Stimulated activated CD4-positive, alpha-beta T cell treated with anti-CD3 and anti-CD28 coated beads, Interleukin-2, amount 100 ng/mL, for 24 hours (primary cell): ENCODE results near the gene SLC7A5.
"Not testable (repeated sequence)": the region's sequence is repeated elsewhere in the genome, so short reads cannot be mapped to it uniquely, and the experiment has no call there.

Source experiments
- DNase-seq, 2 donors: peaks; one replicate each; pipeline ENCODE4 v3.0.0-alpha.2; 2020

The SLC7A5 gene

DNA sequence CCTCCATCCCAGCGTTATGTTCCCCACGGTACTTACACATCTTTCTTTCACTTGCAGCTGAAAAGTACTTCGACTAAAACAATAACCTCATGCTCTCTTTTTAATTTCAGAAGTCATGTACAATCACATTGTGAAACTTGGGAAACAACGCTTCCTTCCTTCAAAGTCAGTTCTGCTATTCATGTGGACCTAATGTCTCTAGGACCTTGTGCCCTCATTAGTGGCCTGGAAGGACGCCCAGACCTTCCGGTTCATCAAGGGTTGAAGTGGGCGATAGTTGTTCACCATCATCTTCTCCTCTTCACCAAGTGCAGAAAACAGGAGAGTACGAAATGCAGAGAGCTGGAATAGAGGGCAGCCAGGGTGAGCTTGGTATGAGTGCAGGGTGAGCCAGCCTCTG, 18.6 kb upstream of the SLC7A5 start:
- not testable (repeated sequence) for DNase-seq

GRCh38 chr16:87885371-87885967, 16.2 kb upstream of the SLC7A5 start:
- DNase-seq, result not testable (repeated sequence)

DNA sequence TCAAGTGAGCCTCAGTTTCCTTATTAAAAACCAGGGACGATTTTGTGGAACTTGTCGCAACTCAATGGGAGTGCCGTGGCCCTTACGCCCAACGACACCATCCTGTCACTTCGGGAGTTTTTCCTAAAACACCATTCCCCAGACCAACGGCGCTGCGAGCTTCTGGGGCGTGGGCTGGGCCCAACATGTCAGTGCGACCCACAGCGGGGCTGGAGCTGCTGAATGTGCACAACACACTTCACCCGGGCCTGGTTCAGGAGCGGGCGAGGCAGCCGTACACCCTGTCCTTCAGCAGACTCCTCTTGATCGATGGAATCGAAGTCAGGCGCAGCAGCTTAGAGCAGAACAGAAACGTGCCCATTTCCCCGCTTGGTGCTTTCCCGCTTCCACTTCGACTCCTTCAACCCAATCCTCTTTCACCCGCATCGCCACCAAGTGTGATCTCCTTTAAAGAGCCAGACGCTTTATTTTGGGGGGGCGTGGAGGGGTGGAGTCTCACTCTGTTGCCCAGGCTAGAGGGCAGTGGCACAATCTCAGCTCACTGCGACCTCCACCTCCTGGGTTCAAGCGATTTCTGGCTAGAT, 13.2 kb upstream of the SLC7A5 start:
- no peak for DNase-seq

- no peak for DNase-seq
Measured at GRCh38 chr16:87881324-87882200, 12.3 kb upstream of the SLC7A5 start.

GRCh38 chr16:87880117-87880696, 10.9 kb upstream of the SLC7A5 start:
- DNase-seq, result no peak

GRCh38 chr16:87879411-87880013, 10.2 kb upstream of the SLC7A5 start:
- not testable (repeated sequence) for DNase-seq

GRCh38 chr16:87878704-87879103, 9.4 kb upstream of the SLC7A5 start:
- no peak for DNase-seq

DNA sequence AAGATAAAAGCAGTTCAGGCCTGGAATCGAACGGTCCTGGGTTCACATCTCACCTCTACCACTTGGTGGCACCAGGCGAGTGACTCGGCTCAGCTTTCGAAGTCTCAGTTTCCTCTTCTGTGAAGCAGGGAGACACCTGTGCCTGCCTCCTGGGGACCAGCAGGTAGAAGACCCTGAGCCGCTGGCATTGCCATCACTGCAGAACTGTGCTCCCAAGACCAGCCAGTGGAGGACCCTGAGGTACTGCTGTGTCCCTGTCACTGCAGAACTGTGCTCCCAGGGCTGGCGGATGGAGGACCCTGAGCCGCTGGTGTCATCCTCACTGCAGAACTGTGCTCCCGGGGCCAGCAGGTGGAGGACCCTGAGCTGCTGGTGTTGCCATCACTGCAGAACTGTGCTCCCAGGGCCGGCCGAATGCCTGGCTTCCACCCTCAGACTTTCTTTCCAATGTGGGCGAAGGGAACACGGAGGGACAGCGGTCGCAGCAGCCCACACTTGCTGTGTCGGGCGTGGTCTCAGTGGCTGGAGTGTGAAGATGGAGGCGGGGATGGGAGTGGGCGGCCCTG, 8.7 kb upstream of the SLC7A5 start:
- DNase-seq, result peak in 1 of 2 donors; percentile 59

DNA sequence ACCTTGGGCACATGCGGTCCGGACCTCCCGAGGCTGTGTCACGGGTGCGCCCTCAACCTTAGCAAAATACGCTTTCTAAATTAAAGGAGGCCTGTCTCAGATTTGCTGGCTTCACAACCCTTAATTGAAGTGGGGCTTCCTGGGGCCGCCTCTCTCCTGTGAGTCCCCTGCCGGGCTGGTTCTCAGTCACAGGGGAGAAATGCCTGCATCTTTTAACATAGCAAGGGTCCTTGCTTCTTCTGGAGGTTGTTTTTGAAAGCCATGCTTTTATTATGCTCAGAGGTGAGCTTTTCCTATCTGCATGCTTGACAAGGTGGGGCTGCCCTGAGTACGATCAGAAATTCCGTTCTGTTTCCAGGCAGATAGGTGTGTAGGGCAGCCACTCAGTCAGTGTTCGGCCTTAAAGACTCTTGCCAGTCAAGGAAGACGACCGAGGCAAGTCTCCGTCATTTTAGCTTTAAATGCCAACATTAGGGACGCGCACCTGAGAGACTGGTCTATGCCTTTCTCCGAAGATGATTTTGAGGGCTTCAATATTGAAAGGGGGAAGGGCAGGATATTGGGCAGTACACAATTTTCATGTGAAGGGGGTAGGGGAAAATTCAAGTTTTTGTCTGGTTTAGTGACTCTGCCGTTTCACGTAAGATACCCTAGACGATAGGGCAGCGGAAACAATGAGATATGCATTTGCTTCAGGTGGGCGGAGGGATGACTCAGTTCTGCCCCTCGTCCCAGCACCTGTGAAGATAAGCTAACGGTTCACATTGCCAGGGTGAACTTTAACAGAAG, 5.5 kb upstream of the SLC7A5 start:
- peak; percentile 84 to 86 for DNase-seq

GRCh38 chr16:87870418-87871291, 1.3 kb upstream of the SLC7A5 start:
- not testable (repeated sequence) for DNase-seq

GRCh38 chr16:87869879-87870417, 641 bp upstream of the SLC7A5 start:
- DNase-seq, result not testable (repeated sequence)

GRCh38 chr16:87868254-87869029, 865 bp downstream of the SLC7A5 start:
- peak; percentile 69 to 84 for DNase-seq

DNA sequence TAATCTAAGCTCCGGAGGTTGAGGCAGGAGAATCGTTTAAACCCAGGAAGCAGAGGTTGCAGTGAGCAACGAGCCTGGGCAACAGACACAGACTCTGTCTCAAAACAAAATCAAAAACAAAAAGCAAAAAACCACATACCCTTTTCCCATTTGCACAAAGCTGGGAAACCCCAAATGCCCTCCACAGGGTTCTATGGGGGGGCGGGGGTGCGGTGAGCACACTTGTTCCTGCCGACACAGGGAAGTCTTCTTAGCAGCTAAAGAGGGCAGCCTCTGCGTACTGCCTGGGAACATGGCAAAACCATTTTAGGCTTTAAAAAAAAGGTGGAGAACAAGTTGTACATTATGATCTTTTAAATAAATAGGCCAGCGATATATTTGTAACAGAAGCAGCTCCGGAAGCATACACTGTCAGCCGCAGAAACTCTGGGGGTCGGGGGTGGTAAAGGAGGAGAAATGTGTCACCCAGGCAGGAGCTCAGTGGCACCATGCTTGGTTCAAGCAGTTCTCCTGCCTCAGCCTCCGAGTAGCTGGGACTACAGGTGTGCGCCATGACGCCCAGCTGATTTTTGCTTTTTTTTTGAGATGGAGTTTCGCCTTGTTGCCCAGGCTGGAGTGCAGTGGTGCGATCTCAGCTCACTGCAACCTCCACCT, 3.3 kb downstream of the SLC7A5 start:
- peak; percentile 63 to 65 for DNase-seq

DNA sequence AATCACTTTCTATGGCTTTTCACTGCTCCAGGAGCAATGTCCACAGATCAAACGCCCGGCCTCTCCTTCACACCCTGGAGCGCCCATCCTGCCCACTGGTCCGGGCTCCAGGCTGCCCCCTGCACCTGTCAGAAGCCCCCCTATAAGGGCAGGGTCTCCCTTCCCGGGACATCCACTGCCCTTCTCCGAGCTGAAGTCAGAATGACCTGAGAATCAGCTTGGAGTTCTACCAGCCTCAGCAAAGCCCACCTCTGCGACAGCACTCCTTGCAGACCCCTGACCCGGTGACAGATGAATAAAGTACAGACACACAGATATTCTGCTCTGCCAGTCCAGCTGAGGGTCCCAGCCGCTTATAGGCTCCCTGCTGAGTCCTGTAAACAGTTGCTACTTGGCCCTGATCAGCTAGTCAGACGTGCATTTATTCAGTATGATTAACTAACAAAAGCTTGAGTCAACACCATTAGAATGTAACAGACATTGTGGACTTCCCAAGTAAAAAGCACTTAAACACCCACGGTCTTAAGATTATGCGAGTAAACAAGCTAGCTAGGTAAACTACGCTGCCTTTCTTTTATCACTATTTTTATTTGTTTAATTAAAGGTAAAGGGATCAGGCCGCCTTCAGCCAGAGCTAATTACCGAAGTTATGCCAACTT, 4.8 kb downstream of the SLC7A5 start:
- DNase-seq, result no peak

DNA sequence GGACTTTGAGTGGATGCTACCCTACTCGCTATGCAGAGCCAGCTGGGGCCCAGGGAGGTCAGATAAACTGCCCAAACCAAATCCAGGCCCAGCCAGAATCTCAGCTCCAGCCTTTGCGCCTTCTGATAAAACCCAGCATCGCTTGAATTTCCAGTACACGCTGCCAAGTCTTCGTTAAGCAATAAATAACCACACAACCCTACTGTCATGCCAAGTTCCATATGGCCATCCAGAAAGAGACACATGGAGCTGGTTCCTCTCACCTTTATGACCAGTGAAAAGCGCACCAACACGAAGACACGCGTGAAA, 6.0 kb downstream of the SLC7A5 start:
- DNase-seq, result not testable (repeated sequence)

DNA sequence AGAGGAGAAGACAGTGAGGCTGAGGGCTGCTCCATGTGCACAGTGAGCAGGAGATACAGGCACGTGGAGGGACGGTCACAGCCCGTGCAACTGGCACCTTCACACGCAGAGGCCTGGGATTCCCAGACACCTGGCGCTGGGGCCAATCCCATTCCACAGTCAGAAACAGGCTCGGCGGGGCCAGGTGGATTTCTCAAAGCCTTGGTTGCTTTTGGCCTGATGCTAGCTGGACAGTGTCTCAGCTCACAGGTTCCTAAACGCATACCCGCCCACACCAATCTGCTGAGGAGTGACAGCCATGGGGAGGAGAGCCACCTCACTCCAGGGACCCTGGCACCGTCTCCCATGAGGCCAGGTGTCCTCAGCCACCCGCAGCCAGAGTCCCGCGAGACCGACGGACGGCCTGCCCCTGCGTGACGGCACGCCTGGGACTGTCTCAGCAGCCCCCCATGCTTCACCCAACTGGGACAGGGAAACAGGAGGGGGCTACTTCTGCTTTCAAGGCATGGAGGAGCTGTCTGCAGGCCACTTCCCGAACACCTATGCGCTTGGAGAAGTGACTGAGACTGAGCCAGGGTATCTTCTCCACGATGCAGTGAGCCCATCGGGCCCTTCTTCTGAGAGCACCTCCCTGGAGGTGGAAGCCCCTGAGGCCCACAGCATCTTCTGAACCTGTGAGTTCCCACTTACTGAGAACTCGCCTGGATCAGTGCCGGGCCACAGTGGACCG, 6.5 kb downstream of the SLC7A5 start:
- DNase-seq, result not testable (repeated sequence)

- not testable (repeated sequence) for DNase-seq
Measured at GRCh38 chr16:87861300-87862099, 7.8 kb downstream of the SLC7A5 start.
